NCI-H510A (cell line): ENCODE results near the gene PFDN4.

Experiments used
- DNase-seq: peaks from one replicate; lab custom pipeline; 2025; lab: John Stamatoyannopoulos, UW

PFDN4 gene

DNA sequence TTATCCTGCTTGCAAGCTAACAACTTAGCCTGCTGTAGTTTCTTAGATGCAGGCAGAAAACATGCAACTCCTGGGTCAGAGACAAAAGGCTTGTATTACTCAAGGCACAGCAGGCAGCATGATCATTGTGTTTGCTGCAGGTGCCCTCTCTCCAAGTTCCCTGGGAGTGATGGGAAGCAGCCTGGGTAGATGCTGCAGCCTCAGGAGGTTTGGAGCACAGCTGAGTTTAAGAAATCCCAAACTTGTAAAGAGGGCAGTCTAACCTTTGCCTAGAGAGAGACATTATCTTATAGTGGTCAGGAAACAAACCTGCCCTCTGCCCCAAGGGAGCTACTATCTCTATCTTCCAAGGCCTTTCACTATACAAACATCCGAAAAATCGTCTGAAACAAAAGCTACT is 61.1 kb downstream of the PFDN4 start:
- DNase-seq, result no peak
